Measurements from ENCODE around the gene DOCK1. TPM values are rescaled to one million over a fixed set of nuclear protein-coding genes. Genes with fewer than 3 reads are reported as not detected.

Gene DOCK1
- total RNA-seq, 1 experiment from 2014 or later, result 82.2 TPM

GRCh38 chr10:127444155-127444554, 538.9 kb downstream of the DOCK1 start:
- H3K4me1 ChIP-seq, result no peaks in the 10 kb centered on the region
- CTCF ChIA-PET, result no interaction called here
- Mint-ChIP-seq H3K9me3 (ENCODE audit: unreplicated experiment) (no peaks in the 10 kb centered on the region), H3K36me3 (ENCODE audit: insufficient read depth, unreplicated experiment) (peaks cover 13% of the 10 kb centered on the region), H3K27ac (ENCODE audit: unreplicated experiment) (no peak overlapping the region), H3K27me3 (ENCODE audit: insufficient read depth, unreplicated experiment) (no peaks in the 10 kb centered on the region), H3K4me3 (ENCODE audit: unreplicated experiment) (no peak overlapping the region), H3K4me1 (ENCODE audit: low read depth, unreplicated experiment) (no peaks in the 10 kb centered on the region)
- DNase-seq, result no peak
- no peak for TF ChIP-seq CTCF (IDR thresholded peaks at IDR 0.05; ENCODE audit: insufficient read depth in 1 of 2, low read depth in 1 of 2, low read length in 1 of 2, severe bottlenecking in 1 of 2, unreplicated experiment in 1 of 2)
- H3K27me3 ChIP-seq (replicated peaks; ENCODE audit: control insufficient read depth, insufficient read depth, low read length), result no peaks in the 10 kb centered on the region
- H3K4me3 ChIP-seq (ENCODE audit: low read depth, low read length), result no peak overlapping the region
- no peaks in the 10 kb centered on the region for H3K9me3 ChIP-seq
- POLR2A ChIA-PET, result no interaction called here
- BruUV-seq (replicated peaks), result no TSS peak
- intact Hi-C loops (cut with micrococcal nuclease; ENCODE audit: unreplicated experiment), result no loop called here
- no peaks in the 10 kb centered on the region; the same call in 1 of the 2 replicates for H3K36me3 ChIP-seq (ENCODE audit: control insufficient read depth, insufficient read depth, low read length)

DNA sequence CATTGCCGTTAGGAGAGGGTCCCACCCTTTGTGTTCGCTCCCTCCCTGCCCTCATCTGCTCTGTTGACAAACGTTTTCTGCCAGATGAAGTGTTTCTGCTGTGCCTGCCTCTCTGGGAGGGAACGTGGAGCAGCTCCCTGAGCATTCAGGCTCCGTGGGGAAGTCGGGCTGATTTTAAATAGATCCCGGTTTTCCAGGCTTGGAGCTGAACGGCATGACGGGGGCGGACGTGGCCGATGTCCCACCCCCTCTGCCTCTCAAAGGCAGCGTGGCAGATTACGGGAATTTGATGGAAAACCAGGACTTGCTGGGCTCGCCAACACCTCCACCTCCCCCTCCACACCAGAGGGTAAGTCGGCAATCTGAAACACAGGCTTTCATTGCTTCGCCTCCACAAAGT, 542.0 kb downstream of the DOCK1 start:
- Mint-ChIP-seq H3K9me3 (ENCODE audit: unreplicated experiment) (no peaks in the 10 kb centered on the region), H3K27ac (ENCODE audit: unreplicated experiment) (no peak overlapping the region)

DNA sequence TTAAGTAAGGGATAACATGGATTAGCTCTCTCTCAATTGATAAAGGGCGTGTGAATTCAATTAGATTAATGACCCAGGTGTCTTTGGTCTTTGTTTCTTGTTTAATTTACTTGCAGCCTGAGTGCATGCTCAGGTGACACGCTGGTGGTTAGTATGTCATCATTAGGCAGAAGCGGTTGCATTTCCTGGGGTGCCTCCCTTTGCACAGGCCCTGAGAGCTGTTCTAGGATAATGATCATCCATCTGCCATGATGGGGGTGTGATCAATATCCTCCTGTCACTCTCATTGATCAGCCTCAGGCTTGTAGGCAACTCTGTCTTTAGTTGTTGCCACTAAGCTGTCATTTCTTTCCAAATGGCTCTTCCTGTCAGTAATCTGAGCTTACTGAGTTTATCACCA, 544.3 kb downstream of the DOCK1 start:
- ChIA-PET POLR2A (no interaction called here), CTCF (no interaction called here)
- no peaks in the 10 kb centered on the region for H3K4me1 Mint-ChIP-seq (ENCODE audit: low read depth, unreplicated experiment)
- H3K36me3 Mint-ChIP-seq (ENCODE audit: insufficient read depth, unreplicated experiment), result peaks cover 20% of the 10 kb centered on the region
- no TSS peak for BruUV-seq (replicated peaks)
- no peak for TF ChIP-seq CTCF (IDR thresholded peaks at IDR 0.05; ENCODE audit: insufficient read depth in 1 of 2, low read depth in 1 of 2, low read length in 1 of 2, severe bottlenecking in 1 of 2, unreplicated experiment in 1 of 2)
- no peaks in the 10 kb centered on the region for H3K9me3 ChIP-seq
- no peaks in the 10 kb centered on the region for H3K27me3 Mint-ChIP-seq (ENCODE audit: insufficient read depth, unreplicated experiment)
- intact Hi-C loops (cut with micrococcal nuclease; ENCODE audit: unreplicated experiment), result no loop called here
- DNase-seq, result no peak
- H3K4me1 ChIP-seq, result no peaks in the 10 kb centered on the region
- no peak overlapping the region for H3K27ac Mint-ChIP-seq (ENCODE audit: unreplicated experiment)
- H3K27me3 ChIP-seq (replicated peaks; ENCODE audit: control insufficient read depth, insufficient read depth, low read length), result no peaks in the 10 kb centered on the region
- no peak overlapping the region for H3K4me3 ChIP-seq (ENCODE audit: low read depth, low read length)
- H3K9me3 Mint-ChIP-seq (ENCODE audit: unreplicated experiment), result no peaks in the 10 kb centered on the region
- no peaks in the 10 kb centered on the region for H3K36me3 ChIP-seq (ENCODE audit: control insufficient read depth, insufficient read depth, low read length)
- H3K4me3 Mint-ChIP-seq (ENCODE audit: unreplicated experiment), result no peak overlapping the region

More for the DNA sequence above, 542.0 kb downstream of the DOCK1 start:
- Histone ChIP-seq H3K4me3 (ENCODE audit: low read depth, low read length) (no peak overlapping the region), H3K9me3 (no peaks in the 10 kb centered on the region), H3K36me3 (ENCODE audit: control insufficient read depth, insufficient read depth, low read length) (no peaks in the 10 kb centered on the region), H3K27me3 (replicated peaks; ENCODE audit: control insufficient read depth, insufficient read depth, low read length) (no peaks in the 10 kb centered on the region), H3K4me1 (no peaks in the 10 kb centered on the region)
- Mint-ChIP-seq H3K4me1 (ENCODE audit: low read depth, unreplicated experiment) (no peaks in the 10 kb centered on the region), H3K4me3 (ENCODE audit: unreplicated experiment) (no peak overlapping the region), H3K27me3 (ENCODE audit: insufficient read depth, unreplicated experiment) (no peaks in the 10 kb centered on the region), H3K36me3 (ENCODE audit: insufficient read depth, unreplicated experiment) (peaks cover 13% of the 10 kb centered on the region)
- ChIA-PET CTCF (no interaction called here), POLR2A (no interaction called here)
- no TSS peak for BruUV-seq (replicated peaks)
- intact Hi-C loops (cut with micrococcal nuclease; ENCODE audit: unreplicated experiment), result no loop called here
- TF ChIP-seq CTCF (IDR thresholded peaks at IDR 0.05; ENCODE audit: insufficient read depth in 1 of 2, low read depth in 1 of 2, low read length in 1 of 2, severe bottlenecking in 1 of 2, unreplicated experiment in 1 of 2), result no peak
- DNase-seq, result no peak
